ENCODE measurements around the gene WNK2.
A peak's percentile ranks its signal among the peaks of the same experiment; 100 is the strongest.

Gene WNK2

GRCh38 chr9:93155716-93156474 is 28.0 kb upstream of the WNK2 start:
- H3K9me3 ChIP-seq (ENCODE audit: severe bottlenecking) = no peaks in the 10 kb centered on the region
- no peak for TF ChIP-seq CTCF (IDR thresholded peaks at IDR 0.05; ENCODE audit: poor library complexity, severe bottlenecking)
- no peaks in the 10 kb centered on the region for H3K27me3 ChIP-seq (ENCODE audit: insufficient read depth, poor library complexity, severe bottlenecking)
- H3K27ac ChIP-seq (ENCODE audit: poor library complexity, severe bottlenecking) = no peak overlapping the region
- no peak overlapping the region for H3K4me3 ChIP-seq (ENCODE audit: severe bottlenecking)
- DNase-seq (ENCODE audit: low spot score) (no peak), ATAC-seq (ENCODE audit: low read depth) (no peak)
- no peaks in the 10 kb centered on the region for H3K4me1 ChIP-seq (ENCODE audit: insufficient read depth, poor library complexity, severe bottlenecking)
- no peaks in the 10 kb centered on the region for H3K36me3 ChIP-seq (ENCODE audit: low read depth)

- no peaks in the 10 kb centered on the region for H3K4me1 ChIP-seq (ENCODE audit: insufficient read depth, poor library complexity, severe bottlenecking)
- TF ChIP-seq CTCF (IDR thresholded peaks at IDR 0.05; ENCODE audit: poor library complexity, severe bottlenecking) = no peak
- no peak overlapping the region for H3K4me3 ChIP-seq (ENCODE audit: severe bottlenecking)
- H3K9me3 ChIP-seq (ENCODE audit: severe bottlenecking) = no peaks in the 10 kb centered on the region
- H3K36me3 ChIP-seq (ENCODE audit: low read depth) = no peaks in the 10 kb centered on the region
- no peaks in the 10 kb centered on the region for H3K27me3 ChIP-seq (ENCODE audit: insufficient read depth, poor library complexity, severe bottlenecking)
- ATAC-seq (ENCODE audit: low read depth) (no peak), DNase-seq (ENCODE audit: low spot score) (no peak)
- H3K27ac ChIP-seq (ENCODE audit: poor library complexity, severe bottlenecking) = no peak overlapping the region
Measured at GRCh38 chr9:93156475-93157008, 27.4 kb upstream of the WNK2 start.

GRCh38 chr9:93159601-93160471 is 24.1 kb upstream of the WNK2 start:
- DNase-seq (ENCODE audit: low spot score) = no peak
- H3K27ac ChIP-seq (ENCODE audit: poor library complexity, severe bottlenecking) = no peak overlapping the region
- ATAC-seq (ENCODE audit: low read depth) = peak; percentile 98
- no peaks in the 10 kb centered on the region for H3K27me3 ChIP-seq (ENCODE audit: insufficient read depth, poor library complexity, severe bottlenecking)
- peak; percentile 98 for TF ChIP-seq CTCF (IDR thresholded peaks at IDR 0.05; ENCODE audit: poor library complexity, severe bottlenecking)
- H3K36me3 ChIP-seq (ENCODE audit: low read depth) = no peaks in the 10 kb centered on the region
- no peaks in the 10 kb centered on the region for H3K9me3 ChIP-seq (ENCODE audit: severe bottlenecking)
- H3K4me1 ChIP-seq (ENCODE audit: insufficient read depth, poor library complexity, severe bottlenecking) = no peaks in the 10 kb centered on the region
- H3K4me3 ChIP-seq (ENCODE audit: severe bottlenecking) = no peak overlapping the region

- no peaks in the 10 kb centered on the region for H3K36me3 ChIP-seq (ENCODE audit: low read depth)
- H3K27me3 ChIP-seq (ENCODE audit: insufficient read depth, poor library complexity, severe bottlenecking) = no peaks in the 10 kb centered on the region
- ATAC-seq (ENCODE audit: low read depth) = no peak
- H3K4me3 ChIP-seq (ENCODE audit: severe bottlenecking) = no peak overlapping the region
- H3K27ac ChIP-seq (ENCODE audit: poor library complexity, severe bottlenecking) = no peak overlapping the region
- DNase-seq (ENCODE audit: low spot score) = no peak
- no peaks in the 10 kb centered on the region for H3K9me3 ChIP-seq (ENCODE audit: severe bottlenecking)
- no peak for TF ChIP-seq CTCF (IDR thresholded peaks at IDR 0.05; ENCODE audit: poor library complexity, severe bottlenecking)
- no peaks in the 10 kb centered on the region for H3K4me1 ChIP-seq (ENCODE audit: insufficient read depth, poor library complexity, severe bottlenecking)
Measured at GRCh38 chr9:93161786-93162562, 22.0 kb upstream of the WNK2 start.
